ENCODE data around the gene NUDT12.

NUDT12 gene

GRCh38 chr5:103565719-103566118 is 3.1 kb upstream of the NUDT12 start (continued):
- TF ChIP-seq, protein P1, sequence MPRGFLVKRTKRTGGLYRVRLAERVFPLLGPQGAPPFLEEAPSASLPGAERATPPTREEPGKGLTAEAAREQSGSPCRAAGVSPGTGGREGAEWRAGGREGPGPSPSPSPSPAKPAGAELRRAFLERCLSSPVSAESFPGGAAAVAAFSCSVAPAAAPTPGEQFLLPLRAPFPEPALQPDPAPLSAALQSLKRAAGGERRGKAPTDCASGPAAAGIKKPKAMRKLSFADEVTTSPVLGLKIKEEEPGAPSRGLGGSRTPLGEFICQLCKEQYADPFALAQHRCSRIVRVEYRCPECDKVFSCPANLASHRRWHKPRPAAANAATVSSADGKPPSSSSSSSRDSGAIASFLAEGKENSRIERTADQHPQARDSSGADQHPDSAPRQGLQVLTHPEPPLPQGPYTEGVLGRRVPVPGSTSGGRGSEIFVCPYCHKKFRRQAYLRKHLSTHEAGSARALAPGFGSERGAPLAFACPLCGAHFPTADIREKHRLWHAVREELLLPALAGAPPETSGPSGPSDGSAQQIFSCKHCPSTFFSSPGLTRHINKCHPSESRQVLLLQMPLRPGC (tag by site-specific recombination; IDR thresholded peaks at IDR 0.05) = no peak

GRCh38 chr5:103561685-103562452 is 720 bp downstream of the NUDT12 start:
- no peak for TF ChIP-seq ZNF76 (tag by site-specific recombination; IDR thresholded peaks at IDR 0.05; ENCODE audit: borderline replicate concordance, low read depth)
- TF ChIP-seq ZNF610 (tag by site-specific recombination; IDR thresholded peaks at IDR 0.05; ENCODE audit: borderline replicate concordance) = peak; percentile 33; the same call in 1 of the 2 replicates
- peak; percentile 50; the same call in 1 of the 2 replicates for TF ChIP-seq PRDM1 (tag by site-specific recombination; IDR thresholded peaks at IDR 0.05)
- TF ChIP-seq REST (tag by site-specific recombination; IDR thresholded peaks at IDR 0.05) = 0 out of 2 replicates have a peak, but pooled peaks have one; percentile 10
- H3K4me3 ChIP-seq (ENCODE audit: low read depth, low read length) = peak overlapping the region; percentile 82
- no peaks in the 10 kb centered on the region for H3K4me1 ChIP-seq (ENCODE audit: control insufficient read depth, insufficient read depth, low read length)
- POLR2A ChIA-PET = no interaction called here
- CTCF ChIA-PET = no interaction called here
- H3K36me3 ChIP-seq (ENCODE audit: control insufficient read depth in 2 of 2, insufficient read depth in 1 of 2, low read length in 2 of 2) = peaks cover 5 to 18% of the 10 kb centered on the region in 2 experiments; a peak in 2 of 3 replicates
- H3K27ac ChIP-seq (ENCODE audit: extremely low read depth, low read depth, low read length) = peak overlapping the region; percentile 74
- no peaks in the 10 kb centered on the region for H3K9me3 ChIP-seq (ENCODE audit: control insufficient read depth, insufficient read depth, low read depth, low read length)

- POLR2A ChIA-PET = no interaction called here
- peaks cover 5 to 19% of the 10 kb centered on the region in 2 experiments; a peak in 2 of 3 replicates for H3K36me3 ChIP-seq (ENCODE audit: control insufficient read depth in 2 of 2, insufficient read depth in 1 of 2, low read length in 2 of 2)
- no peak overlapping the region for H3K4me3 ChIP-seq (ENCODE audit: low read depth, low read length)
- H3K9me3 ChIP-seq (ENCODE audit: control insufficient read depth, insufficient read depth, low read depth, low read length) = no peaks in the 10 kb centered on the region
- H3K27ac ChIP-seq (ENCODE audit: extremely low read depth, low read depth, low read length) = no peak overlapping the region
- CTCF ChIA-PET = no interaction called here
- no peaks in the 10 kb centered on the region for H3K4me1 ChIP-seq (ENCODE audit: control insufficient read depth, insufficient read depth, low read length)
- TF ChIP-seq ZNF311 (tag by site-specific recombination; IDR thresholded peaks at IDR 0.05; ENCODE audit: borderline replicate concordance) (no peak), ZNF335 (tag by site-specific recombination; conservative IDR thresholded peaks at IDR 0.05) (no peak), ZNF585B (tag by site-specific recombination; IDR thresholded peaks at IDR 0.05) (no peak), GLI4 (tag by site-specific recombination; IDR thresholded peaks at IDR 0.05) (no peak), ZBTB6 (tag by site-specific recombination; IDR thresholded peaks at IDR 0.05) (no peak), ZNF624 (tag by site-specific recombination; IDR thresholded peaks at IDR 0.05) (no peak), ZNF202 (tag by site-specific recombination; IDR thresholded peaks at IDR 0.05; ENCODE audit: borderline replicate concordance) (no peak), KLF8 (tag by site-specific recombination; IDR thresholded peaks at IDR 0.05) (no peak), ZNF658 (tag by site-specific recombination; IDR thresholded peaks at IDR 0.05) (no peak), ZNF274 (IDR thresholded peaks at IDR 0.05; ENCODE audit: low read length) (no peak), ZNF274 (tag by site-specific recombination; IDR thresholded peaks at IDR 0.05; ENCODE audit: borderline replicate concordance) (no peak), SP7 (tag by site-specific recombination; IDR thresholded peaks at IDR 0.05) (no peak), ZNF660 (tag by site-specific recombination; IDR thresholded peaks at IDR 0.05) (no peak), REST (tag by site-specific recombination; IDR thresholded peaks at IDR 0.05) (no peak), ZNF24 (tag by site-specific recombination; IDR thresholded peaks at IDR 0.05) (no peak)
- TF ChIP-seq, protein P2, sequence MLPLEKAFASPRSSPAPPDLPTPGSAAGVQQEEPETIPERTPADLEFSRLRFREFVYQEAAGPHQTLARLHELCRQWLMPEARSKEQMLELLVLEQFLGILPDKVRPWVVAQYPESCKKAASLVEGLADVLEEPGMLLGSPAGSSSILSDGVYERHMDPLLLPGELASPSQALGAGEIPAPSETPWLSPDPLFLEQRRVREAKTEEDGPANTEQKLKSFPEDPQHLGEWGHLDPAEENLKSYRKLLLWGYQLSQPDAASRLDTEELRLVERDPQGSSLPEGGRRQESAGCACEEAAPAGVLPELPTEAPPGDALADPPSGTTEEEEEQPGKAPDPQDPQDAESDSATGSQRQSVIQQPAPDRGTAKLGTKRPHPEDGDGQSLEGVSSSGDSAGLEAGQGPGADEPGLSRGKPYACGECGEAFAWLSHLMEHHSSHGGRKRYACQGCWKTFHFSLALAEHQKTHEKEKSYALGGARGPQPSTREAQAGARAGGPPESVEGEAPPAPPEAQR (tag by site-specific recombination; IDR thresholded peaks at IDR 0.05) = no peak
Observed at GRCh38 chr5:103560826-103561225, 1.8 kb downstream of the NUDT12 start.
